Measurements from ENCODE around the gene HCLS1. TPM values are rescaled to one million over a fixed set of nuclear protein-coding genes. Genes with fewer than 3 reads are reported as not detected.
A peak's percentile ranks its signal among the peaks of the same experiment; 100 is the strongest.

HCLS1 gene
- total RNA-seq, 2 experiments from 2014 or later, result 316 to 318 TPM

DNA sequence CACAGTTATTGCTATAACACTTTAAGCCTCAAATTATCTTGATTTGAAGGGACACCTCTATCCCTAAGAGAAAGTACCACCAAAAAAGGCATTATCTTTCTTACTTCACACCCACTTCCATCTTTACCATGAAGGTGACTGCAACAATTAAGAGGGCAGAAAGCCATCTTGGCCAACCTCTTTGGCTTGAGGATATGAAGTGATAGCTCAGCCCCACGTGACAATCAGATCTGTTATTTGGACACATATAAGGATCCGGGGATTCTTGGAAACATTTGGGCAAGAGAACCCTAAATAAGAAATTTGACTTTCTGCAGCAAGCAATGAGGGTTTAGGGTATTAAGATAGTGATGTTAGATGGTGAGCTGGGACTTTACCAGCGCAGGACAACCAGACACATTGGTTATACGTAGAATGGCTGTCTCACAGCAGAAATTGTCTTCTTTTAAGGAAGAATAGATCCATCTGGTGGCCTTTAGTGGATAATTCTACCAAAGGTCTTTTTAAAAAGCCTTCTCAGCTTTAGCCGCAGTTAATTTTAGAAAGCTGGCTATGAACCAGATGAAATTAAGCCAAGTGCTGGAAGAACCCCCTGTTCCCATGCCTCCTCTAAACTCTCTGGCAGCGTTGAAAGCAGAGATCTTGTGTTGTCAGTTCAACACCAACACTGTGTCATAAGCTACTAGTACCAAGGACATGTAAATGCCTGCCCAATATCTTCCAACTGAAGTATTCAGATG lies 12.3 kb downstream of the HCLS1 start:
- Mint-ChIP-seq H3K4me1 (peaks cover 26% of the 10 kb centered on the region), H3K4me3 (no peak overlapping the region), H3K27me3 (no peaks in the 10 kb centered on the region), H3K9me3 (no peaks in the 10 kb centered on the region), H3K36me3 (peaks cover 60% of the 10 kb centered on the region), H3K27ac (no peak overlapping the region)
- DNase-seq, result no peak
- ATAC-seq (ENCODE audit: low read depth), result no peak
- POLR2A ChIA-PET, result interaction anchor here (1.7 kb wide), 1 partner anchor 12 kb away, joined by 10 read pairs; the partner anchor contains the start of gene HCLS1

GRCh38 chr3:121645054-121645453 lies 15.6 kb downstream of the HCLS1 start:
- no peak for ATAC-seq (ENCODE audit: low read depth)
- peaks cover 9% of the 10 kb centered on the region for H3K4me1 Mint-ChIP-seq
- H3K9me3 Mint-ChIP-seq, result no peaks in the 10 kb centered on the region
- H3K27ac Mint-ChIP-seq, result no peak overlapping the region
- no peaks in the 10 kb centered on the region for H3K27me3 Mint-ChIP-seq
- no peak for DNase-seq
- H3K36me3 Mint-ChIP-seq, result peaks cover 52% of the 10 kb centered on the region
- POLR2A ChIA-PET, result no interaction called here
- H3K4me3 Mint-ChIP-seq, result no peak overlapping the region

DNA sequence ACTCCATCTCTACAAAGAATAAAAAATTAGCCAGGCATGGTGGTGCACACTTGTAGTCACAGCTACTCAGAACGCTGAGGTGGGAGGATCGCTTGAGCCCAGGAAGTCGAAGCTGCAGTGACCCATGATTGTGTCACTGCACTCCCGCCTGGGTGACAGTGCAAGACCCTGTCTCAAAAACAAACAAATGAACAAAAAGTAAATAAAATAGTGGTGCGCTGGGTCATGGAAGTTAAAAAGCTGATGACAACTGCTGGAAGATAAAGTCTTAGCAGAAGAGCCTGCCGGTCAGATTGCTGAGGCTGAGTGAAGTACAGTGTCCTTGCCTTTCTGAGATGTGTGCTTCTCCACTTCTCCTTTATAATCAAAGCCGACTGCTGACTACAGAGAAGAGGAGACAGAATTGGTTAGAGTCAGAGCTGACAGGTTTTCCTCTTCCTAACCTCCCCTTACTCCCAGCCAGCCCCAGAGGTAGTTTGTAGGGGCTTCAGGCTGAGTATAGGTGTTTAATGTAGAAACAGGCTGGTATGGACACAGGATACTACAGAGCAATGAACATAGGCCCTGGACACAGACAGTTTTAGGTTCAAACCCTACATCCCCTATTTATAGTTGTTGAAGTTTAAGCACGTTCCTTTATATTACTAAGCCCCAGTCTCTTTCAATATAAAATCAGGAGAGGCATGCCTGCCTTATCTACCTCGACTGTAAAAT lies 17.9 kb downstream of the HCLS1 start:
- Mint-ChIP-seq H3K27ac (no peak overlapping the region), H3K4me3 (no peak overlapping the region), H3K27me3 (no peaks in the 10 kb centered on the region), H3K4me1 (peaks cover 7% of the 10 kb centered on the region), H3K9me3 (no peaks in the 10 kb centered on the region), H3K36me3 (peaks cover 57% of the 10 kb centered on the region)
- POLR2A ChIA-PET, result no interaction called here
- no peak for ATAC-seq (ENCODE audit: low read depth)
- no peak for DNase-seq

DNA sequence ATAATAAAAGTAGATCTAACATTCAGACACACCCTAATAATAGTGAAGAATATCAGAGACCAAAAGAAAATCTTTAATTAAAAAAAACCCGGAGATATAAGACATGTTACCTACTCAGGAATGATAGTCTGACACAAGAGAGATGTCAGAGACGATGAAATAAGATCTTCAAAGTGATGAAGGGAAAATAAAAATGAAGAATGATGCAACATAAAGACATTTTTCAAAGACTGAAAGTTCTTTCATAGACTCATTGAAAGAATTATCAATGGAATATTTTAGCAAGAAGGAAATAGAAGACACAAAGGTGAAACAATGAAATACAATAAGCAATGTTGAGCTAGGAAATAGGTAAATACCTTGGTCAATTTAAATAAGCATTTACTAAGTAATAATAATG lies 19.6 kb downstream of the HCLS1 start:
- H3K27ac Mint-ChIP-seq, result no peak overlapping the region
- peaks cover 63% of the 10 kb centered on the region for H3K36me3 Mint-ChIP-seq
- no peaks in the 10 kb centered on the region for H3K9me3 Mint-ChIP-seq
- DNase-seq, result no peak
- H3K4me1 Mint-ChIP-seq, result peaks cover 4% of the 10 kb centered on the region
- POLR2A ChIA-PET, result no interaction called here
- ATAC-seq (ENCODE audit: low read depth), result no peak
- no peaks in the 10 kb centered on the region for H3K27me3 Mint-ChIP-seq
- no peak overlapping the region for H3K4me3 Mint-ChIP-seq

DNA sequence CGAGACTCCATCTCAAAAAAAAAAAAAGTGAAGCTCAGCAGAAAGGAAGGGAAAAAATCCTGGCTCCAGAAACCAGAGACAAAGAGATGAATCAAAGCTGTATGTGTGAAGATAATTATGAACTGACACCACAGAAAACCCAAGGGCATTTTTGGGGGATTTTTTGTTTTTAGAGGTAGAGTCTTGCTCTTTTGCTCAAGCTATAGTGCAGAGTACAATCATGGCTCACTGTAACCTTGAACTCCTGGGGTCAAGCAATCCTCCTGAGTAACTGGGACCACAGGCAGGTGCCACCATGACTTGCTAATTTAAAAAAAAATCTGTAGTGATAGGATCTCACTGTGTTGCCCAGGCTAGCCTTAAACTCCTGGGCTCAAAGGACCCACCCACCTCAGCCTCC lies 22.8 kb downstream of the HCLS1 start:
- ATAC-seq (ENCODE audit: low read depth), result no peak
- POLR2A ChIA-PET, result no interaction called here
- Mint-ChIP-seq H3K4me3 (no peak overlapping the region), H3K27me3 (no peaks in the 10 kb centered on the region), H3K27ac (no peak overlapping the region), H3K36me3 (peaks cover 65% of the 10 kb centered on the region), H3K4me1 (peaks cover 3% of the 10 kb centered on the region), H3K9me3 (no peaks in the 10 kb centered on the region)
- no peak for DNase-seq

DNA sequence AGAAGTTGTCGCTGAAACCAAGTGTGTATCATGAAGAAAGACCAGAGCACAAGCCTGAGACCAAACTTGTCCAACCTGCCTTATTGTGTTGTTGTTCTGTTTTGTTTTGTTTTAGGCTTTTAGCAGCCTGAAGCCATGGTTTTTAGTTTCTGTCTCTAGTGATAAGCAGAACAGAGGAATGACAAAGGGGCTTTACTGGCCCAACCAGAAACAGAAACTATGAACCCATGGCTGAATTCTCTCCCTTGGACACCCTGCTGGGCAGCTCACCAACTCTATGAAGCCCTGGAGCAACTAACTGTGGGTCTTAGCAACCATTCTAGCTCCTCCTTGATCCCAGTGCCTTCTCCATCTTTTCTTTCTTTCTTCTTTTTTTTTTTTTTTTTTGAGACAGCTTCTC lies 30.3 kb downstream of the HCLS1 start:
- Mint-ChIP-seq H3K27ac (peak overlapping the region; percentile 9), H3K27me3 (no peaks in the 10 kb centered on the region)
- POLR2A ChIA-PET, result interaction anchor here (0.6 to 0.7 kb wide), 2 partner anchors 56 to 1248 kb away, joined by 3 to 4 read pairs; no protein-coding TSS in a partner anchor

DNA sequence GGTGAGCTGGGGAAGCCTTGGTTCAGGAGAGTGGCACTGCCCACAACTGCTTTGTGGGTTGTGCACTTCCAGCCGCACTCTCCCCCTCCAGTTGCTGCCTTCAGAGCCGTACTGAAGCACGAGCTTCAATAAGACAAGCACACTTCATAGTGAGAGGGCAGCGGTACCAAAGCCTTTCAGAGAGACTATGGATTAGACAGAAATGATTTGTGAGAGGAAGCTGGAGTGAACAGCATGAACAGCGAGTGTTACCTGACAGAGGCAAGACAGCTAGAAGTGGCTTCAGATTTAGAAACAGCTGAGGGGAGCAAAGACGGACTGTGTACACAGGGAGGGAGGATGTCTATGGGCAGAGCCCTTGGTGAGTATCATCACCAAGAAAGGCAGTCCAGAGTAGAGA lies 31.1 kb downstream of the HCLS1 start:
- Mint-ChIP-seq H3K27ac (no peak overlapping the region), H3K4me1 (no peaks in the 10 kb centered on the region), H3K27me3 (no peaks in the 10 kb centered on the region), H3K4me3 (no peak overlapping the region), H3K36me3 (peaks cover 38% of the 10 kb centered on the region), H3K9me3 (no peaks in the 10 kb centered on the region)
- POLR2A ChIA-PET, result no interaction called here
- ATAC-seq (ENCODE audit: low read depth) (no peak), DNase-seq (no peak)

More for the DNA sequence above, 30.3 kb downstream of the HCLS1 start:
- Mint-ChIP-seq H3K4me3 (no peak overlapping the region), H3K36me3 (peaks cover 43% of the 10 kb centered on the region), H3K9me3 (no peaks in the 10 kb centered on the region), H3K4me1 (no peaks in the 10 kb centered on the region)
- DNase-seq (no peak), ATAC-seq (ENCODE audit: low read depth) (no peak)

DNA sequence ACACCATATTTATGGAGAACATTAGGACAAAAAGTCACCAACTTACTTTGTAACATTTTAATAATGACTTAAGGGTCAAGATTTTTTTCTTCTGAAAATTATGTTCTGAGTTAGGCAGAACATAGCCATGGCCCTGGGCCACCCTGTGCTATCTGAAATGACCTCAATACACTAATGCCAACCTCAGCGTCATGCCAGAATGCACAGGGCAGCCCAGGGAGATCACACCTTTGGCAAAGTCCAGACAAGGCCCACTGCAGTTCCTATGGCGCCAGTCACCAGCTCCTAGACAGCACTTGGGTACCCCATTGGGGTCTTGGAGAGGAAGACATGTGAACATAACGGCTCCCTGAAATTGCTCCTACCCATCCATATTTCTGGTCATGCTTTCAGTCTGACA lies 33.1 kb downstream of the HCLS1 start:
- Mint-ChIP-seq H3K4me3 (no peak overlapping the region), H3K27me3 (no peaks in the 10 kb centered on the region)
- POLR2A ChIA-PET, result no interaction called here

GRCh38 chr3:121627211-121627610 lies 33.5 kb downstream of the HCLS1 start:
- no peak for DNase-seq
- Mint-ChIP-seq H3K4me3 (no peak overlapping the region), H3K4me1 (no peaks in the 10 kb centered on the region), H3K27ac (no peak overlapping the region), H3K27me3 (no peaks in the 10 kb centered on the region), H3K36me3 (peaks cover 26% of the 10 kb centered on the region), H3K9me3 (no peaks in the 10 kb centered on the region)
- POLR2A ChIA-PET, result no interaction called here
- ATAC-seq (ENCODE audit: low read depth), result no peak

More for the DNA sequence above, 33.1 kb downstream of the HCLS1 start:
- H3K36me3 Mint-ChIP-seq, result peaks cover 28% of the 10 kb centered on the region
- no peaks in the 10 kb centered on the region for H3K4me1 Mint-ChIP-seq
- H3K9me3 Mint-ChIP-seq, result no peaks in the 10 kb centered on the region
- no peak overlapping the region for H3K27ac Mint-ChIP-seq
- ATAC-seq (ENCODE audit: low read depth) (no peak), DNase-seq (no peak)

DNA sequence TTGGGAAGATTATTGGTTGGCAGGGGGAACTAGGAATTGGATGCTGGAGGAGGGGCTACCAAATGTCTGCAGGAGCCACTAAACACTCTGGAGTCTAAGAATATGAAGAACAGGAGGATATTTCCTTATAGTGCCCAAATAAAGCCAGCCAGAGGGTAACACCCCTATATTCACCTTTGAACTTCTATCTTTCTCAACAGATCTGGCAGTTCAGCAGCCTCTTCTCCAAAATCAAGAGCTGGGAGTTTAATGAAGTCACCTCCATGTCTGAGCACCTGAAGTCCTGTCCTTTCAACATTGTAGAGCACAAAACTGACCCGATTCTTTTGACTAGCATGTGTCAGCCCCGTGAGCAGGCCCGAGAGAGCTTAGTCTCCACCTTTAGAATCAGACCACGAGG lies 34.2 kb downstream of the HCLS1 start:
- ATAC-seq (ENCODE audit: low read depth) (no peak), DNase-seq (no peak)
- Mint-ChIP-seq H3K9me3 (no peaks in the 10 kb centered on the region), H3K4me3 (no peak overlapping the region), H3K4me1 (peaks cover 2% of the 10 kb centered on the region), H3K27ac (no peak overlapping the region), H3K36me3 (peaks cover 19% of the 10 kb centered on the region), H3K27me3 (no peaks in the 10 kb centered on the region)
- POLR2A ChIA-PET, result interaction anchor here (0.5 kb wide), 1 partner anchor 80 kb away, joined by 4 read pairs; no protein-coding TSS in a partner anchor

GRCh38 chr3:121624147-121624899 lies 36.4 kb downstream of the HCLS1 start:
- DNase-seq (no peak), ATAC-seq (ENCODE audit: low read depth) (no peak)
- peaks cover 9% of the 10 kb centered on the region for H3K36me3 Mint-ChIP-seq
- no peak overlapping the region for H3K4me3 Mint-ChIP-seq
- H3K9me3 Mint-ChIP-seq, result no peaks in the 10 kb centered on the region
- POLR2A ChIA-PET, result no interaction called here
- no peaks in the 10 kb centered on the region for H3K27me3 Mint-ChIP-seq
- H3K27ac Mint-ChIP-seq, result no peak overlapping the region
- H3K4me1 Mint-ChIP-seq, result peaks cover 2% of the 10 kb centered on the region

DNA sequence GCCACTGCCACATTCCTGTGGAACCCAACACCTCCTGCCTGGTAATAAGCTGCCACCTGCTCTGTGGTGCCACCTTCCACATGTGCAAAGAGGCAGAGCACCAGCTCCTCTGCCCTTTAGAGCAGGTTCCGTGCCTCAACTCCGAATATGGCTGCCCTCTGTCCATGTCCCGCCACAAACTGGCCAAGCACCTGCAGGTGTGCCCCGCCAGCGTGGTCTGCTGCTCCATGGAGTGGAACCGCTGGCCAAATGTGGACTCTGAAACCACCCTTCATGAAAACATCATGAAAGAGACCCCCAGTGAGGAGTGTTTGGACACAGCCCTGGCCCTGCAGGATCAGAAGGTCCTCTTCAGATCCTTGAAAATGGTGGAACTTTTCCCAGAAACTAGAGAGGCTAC lies 39.2 kb downstream of the HCLS1 start:
- H3K9me3 Mint-ChIP-seq, result no peaks in the 10 kb centered on the region
- H3K36me3 Mint-ChIP-seq, result no peaks in the 10 kb centered on the region
- no peak overlapping the region for H3K4me3 Mint-ChIP-seq
- H3K27ac Mint-ChIP-seq, result no peak overlapping the region
- POLR2A ChIA-PET, result no interaction called here
- H3K27me3 Mint-ChIP-seq, result peaks cover 5% of the 10 kb centered on the region
- H3K4me1 Mint-ChIP-seq, result peaks cover 2% of the 10 kb centered on the region
- ATAC-seq (ENCODE audit: low read depth) (no peak), DNase-seq (no peak)

DNA sequence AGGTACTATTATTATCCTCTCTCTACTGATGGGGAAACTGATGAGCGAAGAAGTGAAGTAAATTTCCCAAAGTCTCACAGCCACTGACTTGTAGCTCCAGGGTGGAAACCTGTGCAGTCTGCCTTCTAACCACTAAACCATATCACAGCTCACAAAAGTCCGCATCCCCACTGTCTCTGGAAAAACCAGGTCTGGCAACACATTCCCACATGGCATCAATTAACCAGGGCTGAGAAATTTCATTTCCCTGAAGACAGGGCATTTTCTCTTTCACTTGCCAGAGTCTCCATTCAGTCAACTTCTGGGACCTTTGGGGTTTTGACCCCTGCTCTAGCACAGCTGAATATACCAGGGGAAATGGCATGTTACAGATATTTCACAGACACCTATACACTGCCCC lies 41.0 kb downstream of the HCLS1 start:
- Mint-ChIP-seq H3K36me3 (no peaks in the 10 kb centered on the region), H3K4me1 (peaks cover 2% of the 10 kb centered on the region), H3K27ac (no peak overlapping the region), H3K9me3 (no peaks in the 10 kb centered on the region), H3K4me3 (no peak overlapping the region), H3K27me3 (peaks cover 5% of the 10 kb centered on the region)
- no peak for ATAC-seq (ENCODE audit: low read depth)
- POLR2A ChIA-PET, result no interaction called here
- no peak for DNase-seq
